Stimulated activated naive CD8-positive, alpha-beta T cell treated with anti-CD3 and anti-CD28 coated beads, Interleukin-15, amount 100 ng/mL, for 72 hours (primary cell): ENCODE results near the gene ATP2B3.

Experiments
- ATAC-seq: fragments of 150-1000 bp; cut with Tn5 transposase; 2 replicates; pipeline ENCODE4 v1.10.0; 2021; ENCODE audit warnings: mild to moderate bottlenecking, moderate library complexity
- DNase-seq, 2 donors: peaks; one replicate each; pipeline ENCODE4 v3.0.0; 2021 to 2022
- H3K27ac Mint-ChIP-seq, 2 donors: one replicate each; pipeline ENCODE4 v1.8.0; 2022; ENCODE audit warnings: mild to moderate bottlenecking in 2 of 2, mixed read lengths in 2 of 2, moderate library complexity in 2 of 2
- H3K27me3 Mint-ChIP-seq: one replicate; pipeline ENCODE4 v1.8.0; 2022; ENCODE audit warnings: mixed read lengths
- H3K4me1 Mint-ChIP-seq: one replicate; pipeline ENCODE4 v1.8.0; 2022; ENCODE audit warnings: mild to moderate bottlenecking, mixed read lengths
- H3K4me3 Mint-ChIP-seq, 2 donors: one replicate each; pipeline ENCODE4 v1.8.0; 2022; ENCODE audit warnings: mild to moderate bottlenecking in 2 of 2, mixed read lengths in 2 of 2, moderate library complexity in 1 of 2
- H3K9me3 Mint-ChIP-seq, 2 donors: one replicate each; pipeline ENCODE4 v1.8.0; 2022; ENCODE audit warnings: mixed read lengths in 2 of 2

The ATP2B3 gene

GRCh38 chrX:153517423-153517822 is at the start of gene ATP2B3:
Gene ATP2B3 (plus strand): TSS chrX:153517642. CDS start chrX:153536248, 18,606 bp downstream.
- no peaks in the 10 kb centered on the region for H3K9me3 Mint-ChIP-seq
- ATAC-seq = no peak

GRCh38 chrX:153468008-153468580 is 49.3 kb upstream of the ATP2B3 start:
- H3K27ac Mint-ChIP-seq = peak overlapping the region; percentile 65 to 93
- ATAC-seq (no peak), DNase-seq (no peak)
- peaks cover 32% of the 10 kb centered on the region for H3K4me1 Mint-ChIP-seq
- H3K4me3 Mint-ChIP-seq = no peak overlapping the region
- H3K27me3 Mint-ChIP-seq = no peaks in the 10 kb centered on the region
- H3K9me3 Mint-ChIP-seq = no peaks in the 10 kb centered on the region

More at GRCh38 chrX:153517423-153517822, at the start of gene ATP2B3:
- H3K4me1 Mint-ChIP-seq = peaks cover 11% of the 10 kb centered on the region
- H3K27me3 Mint-ChIP-seq = peaks cover 49% of the 10 kb centered on the region
- no peak for DNase-seq
- H3K27ac Mint-ChIP-seq = no peak within 1 kb of the TSS
- H3K4me3 Mint-ChIP-seq = peak within 1 kb of the TSS; percentile 21 to 29

- Mint-ChIP-seq H3K9me3 (no peaks in the 10 kb centered on the region), H3K4me3 (peak overlapping the region; percentile 82 to 85), H3K27me3 (no peaks in the 10 kb centered on the region), H3K4me1 (peaks cover 32% of the 10 kb centered on the region), H3K27ac (peak overlapping the region; percentile 40 to 91)
- ATAC-seq (peak; percentile 48), DNase-seq (peak in 1 of 2 donors; percentile 57)
These were observed 47.5 kb upstream of the ATP2B3 start for GRCh38 chrX:153469811-153470410.

GRCh38 chrX:153470411-153471363 is 46.8 kb upstream of the ATP2B3 start, which contains the start of gene HAUS7:
Gene HAUS7 (minus strand): TSS chrX:153470576. CDS start chrX:153470557, 19 bp downstream.
- peak; percentile 88 for ATAC-seq
- peak; percentile 79 to 89 for DNase-seq
- H3K4me1 Mint-ChIP-seq = peaks cover 32% of the 10 kb centered on the region
- peak within 1 kb of the TSS; percentile 65 to 91 for H3K27ac Mint-ChIP-seq
- H3K27me3 Mint-ChIP-seq = no peaks in the 10 kb centered on the region
- H3K9me3 Mint-ChIP-seq = no peaks in the 10 kb centered on the region
- peak within 1 kb of the TSS; percentile 82 to 85 for H3K4me3 Mint-ChIP-seq

GRCh38 chrX:153471663-153472280 is 45.7 kb upstream of the ATP2B3 start:
- H3K27ac Mint-ChIP-seq = no peak overlapping the region
- ATAC-seq (no peak), DNase-seq (no peak)
- no peaks in the 10 kb centered on the region for H3K9me3 Mint-ChIP-seq
- H3K4me3 Mint-ChIP-seq = no peak overlapping the region
- peaks cover 38% of the 10 kb centered on the region for H3K4me1 Mint-ChIP-seq
- no peaks in the 10 kb centered on the region for H3K27me3 Mint-ChIP-seq

GRCh38 chrX:153473126-153473525 is 44.3 kb upstream of the ATP2B3 start:
- no peaks in the 10 kb centered on the region for H3K27me3 Mint-ChIP-seq
- DNase-seq (no peak), ATAC-seq (no peak)
- no peaks in the 10 kb centered on the region for H3K9me3 Mint-ChIP-seq
- no peak overlapping the region for H3K27ac Mint-ChIP-seq
- peaks cover 26% of the 10 kb centered on the region for H3K4me1 Mint-ChIP-seq
- H3K4me3 Mint-ChIP-seq = no peak overlapping the region

- no peak overlapping the region for H3K27ac Mint-ChIP-seq
These were observed 43.2 kb upstream of the ATP2B3 start for GRCh38 chrX:153474266-153474665.

GRCh38 chrX:153474718-153475117 is 42.7 kb upstream of the ATP2B3 start:
- DNase-seq (peak in 1 of 2 donors; percentile 17), ATAC-seq (no peak)
- Mint-ChIP-seq H3K9me3 (no peaks in the 10 kb centered on the region), H3K27me3 (no peaks in the 10 kb centered on the region), H3K4me1 (peaks cover 18% of the 10 kb centered on the region), H3K4me3 (no peak overlapping the region), H3K27ac (no peak overlapping the region)

More at GRCh38 chrX:153474266-153474665, 43.2 kb upstream of the ATP2B3 start:
- no peak for ATAC-seq
- no peaks in the 10 kb centered on the region for H3K27me3 Mint-ChIP-seq
- no peaks in the 10 kb centered on the region for H3K9me3 Mint-ChIP-seq
- DNase-seq = no peak
- peak overlapping the region in 1 of 2 donors; percentile 51 for H3K4me3 Mint-ChIP-seq
- H3K4me1 Mint-ChIP-seq = peaks cover 18% of the 10 kb centered on the region

GRCh38 chrX:153475271-153475670 is 42.2 kb upstream of the ATP2B3 start:
- no peaks in the 10 kb centered on the region for H3K9me3 Mint-ChIP-seq
- no peak for DNase-seq
- H3K27ac Mint-ChIP-seq = peak overlapping the region in 1 of 2 donors; percentile 25
- H3K27me3 Mint-ChIP-seq = no peaks in the 10 kb centered on the region
- no peak for ATAC-seq
- H3K4me3 Mint-ChIP-seq = peak overlapping the region in 1 of 2 donors; percentile 22
- peaks cover 18% of the 10 kb centered on the region for H3K4me1 Mint-ChIP-seq

GRCh38 chrX:153475751-153476281 is 41.6 kb upstream of the ATP2B3 start:
- DNase-seq (no peak), ATAC-seq (no peak)
- Mint-ChIP-seq H3K4me1 (peaks cover 18% of the 10 kb centered on the region), H3K4me3 (peak overlapping the region in 1 of 2 donors; percentile 26), H3K27ac (no peak overlapping the region), H3K27me3 (no peaks in the 10 kb centered on the region), H3K9me3 (no peaks in the 10 kb centered on the region)

- Mint-ChIP-seq H3K4me3 (no peak overlapping the region), H3K27me3 (no peaks in the 10 kb centered on the region), H3K4me1 (peaks cover 12% of the 10 kb centered on the region), H3K9me3 (no peaks in the 10 kb centered on the region), H3K27ac (no peak overlapping the region)
- ATAC-seq (no peak), DNase-seq (no peak)
These were observed 40.6 kb upstream of the ATP2B3 start for GRCh38 chrX:153476666-153477363.

GRCh38 chrX:153477364-153477857 is 40.0 kb upstream of the ATP2B3 start:
- Mint-ChIP-seq H3K9me3 (no peaks in the 10 kb centered on the region), H3K4me3 (no peak overlapping the region), H3K4me1 (peaks cover 12% of the 10 kb centered on the region), H3K27ac (no peak overlapping the region), H3K27me3 (no peaks in the 10 kb centered on the region)
- no peak for DNase-seq
- no peak for ATAC-seq

GRCh38 chrX:153477901-153478300 is 39.5 kb upstream of the ATP2B3 start:
- Mint-ChIP-seq H3K9me3 (no peaks in the 10 kb centered on the region), H3K27me3 (no peaks in the 10 kb centered on the region), H3K4me1 (peaks cover 12% of the 10 kb centered on the region), H3K27ac (peak overlapping the region in 1 of 2 donors; percentile 63), H3K4me3 (no peak overlapping the region)
- ATAC-seq = no peak
- no peak for DNase-seq

GRCh38 chrX:153478746-153479145 is 38.7 kb upstream of the ATP2B3 start:
- H3K27ac Mint-ChIP-seq = no peak overlapping the region
- H3K4me3 Mint-ChIP-seq = no peak overlapping the region
- H3K27me3 Mint-ChIP-seq = no peaks in the 10 kb centered on the region
- peaks cover 12% of the 10 kb centered on the region for H3K4me1 Mint-ChIP-seq
- H3K9me3 Mint-ChIP-seq = no peaks in the 10 kb centered on the region
- ATAC-seq (no peak), DNase-seq (no peak)
